HK-2 (cell line): ENCODE measurements around the gene BEST1.
"Not testable (repeated sequence)": the region's sequence is repeated elsewhere in the genome, so short reads cannot be mapped to it uniquely, and the experiment has no call there.

ENCODE experiments used
- DNase-seq: peaks from one replicate; pipeline ENCODE4 v3.0.0-alpha.2; 2018; ENCODE audit not compliant: unreplicated experiment

The BEST1 gene

GRCh38 chr11:61947486-61948210, 2.5 kb upstream of the BEST1 start:
- DNase-seq, result peak; percentile 66

DNA sequence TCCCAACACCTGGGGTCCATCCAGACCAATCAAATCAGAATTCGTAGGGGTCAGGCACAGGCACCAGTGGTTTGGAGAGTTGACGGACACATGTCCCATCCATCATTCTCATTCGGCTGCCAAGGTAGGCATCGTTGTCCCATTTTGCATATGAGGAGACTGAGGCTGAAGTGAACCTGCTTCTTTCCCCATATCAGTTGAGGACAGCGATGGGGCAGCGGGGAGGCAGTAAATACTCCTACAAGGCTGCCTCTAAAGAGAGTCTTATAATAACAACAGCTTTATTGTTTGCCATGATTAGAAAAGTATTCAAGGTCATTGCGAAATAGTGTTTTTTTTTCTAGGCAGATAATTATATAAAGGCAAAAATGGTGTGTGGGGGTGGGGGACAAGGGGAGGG, 1.6 kb upstream of the BEST1 start:
- DNase-seq, result no peak

GRCh38 chr11:61949169-61950034, 749 bp upstream of the BEST1 start:
- no peak for DNase-seq

DNA sequence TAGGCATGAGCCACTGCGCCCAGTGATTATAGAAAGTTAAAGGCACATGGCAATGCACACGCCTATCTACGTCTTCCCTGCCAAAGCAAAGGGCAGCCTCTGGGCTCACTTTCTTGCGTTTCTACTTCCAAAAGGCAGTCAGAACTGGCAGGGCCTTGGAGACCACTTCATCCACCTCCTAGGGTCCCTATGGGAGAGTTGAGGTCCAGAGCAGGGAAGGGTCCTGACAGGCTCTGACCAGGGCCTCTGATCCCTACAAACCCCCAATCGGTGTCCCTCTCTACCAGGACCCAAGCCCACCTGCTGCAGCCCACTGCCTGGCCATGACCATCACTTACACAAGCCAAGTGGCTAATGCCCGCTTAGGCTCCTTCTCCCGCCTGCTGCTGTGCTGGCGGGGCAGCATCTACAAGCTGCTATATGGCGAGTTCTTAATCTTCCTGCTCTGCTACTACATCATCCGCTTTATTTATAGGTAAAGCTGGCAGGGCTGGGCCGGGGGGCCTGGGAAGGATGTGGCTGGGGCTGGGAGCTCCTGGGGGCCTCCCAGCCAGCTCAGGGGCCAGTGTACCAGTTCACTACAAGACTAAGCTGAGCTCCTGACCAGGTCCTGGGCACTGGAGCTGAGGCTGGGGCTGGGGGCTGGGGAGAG, 1.5 kb downstream of the BEST1 start:
- DNase-seq, result no peak

DNA sequence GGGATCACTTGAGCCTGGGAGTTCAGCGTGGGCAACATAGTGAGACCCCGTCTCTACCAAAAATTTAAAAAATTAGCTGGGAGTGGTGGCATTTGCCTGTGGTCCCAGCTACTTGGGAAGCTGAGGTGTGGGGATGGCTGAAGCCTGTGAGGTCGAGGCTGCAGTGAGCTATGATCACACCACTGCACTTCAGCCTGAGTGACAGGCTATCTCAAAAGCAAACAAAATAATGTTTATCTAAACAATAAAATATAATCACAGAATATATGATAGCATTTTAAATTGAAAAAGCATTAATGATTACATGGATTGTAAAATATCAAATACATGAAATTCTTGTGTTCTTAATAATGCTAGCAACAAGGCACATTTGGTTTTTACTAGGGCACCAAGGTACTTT, 2.7 kb downstream of the BEST1 start:
- DNase-seq, result no peak

DNA sequence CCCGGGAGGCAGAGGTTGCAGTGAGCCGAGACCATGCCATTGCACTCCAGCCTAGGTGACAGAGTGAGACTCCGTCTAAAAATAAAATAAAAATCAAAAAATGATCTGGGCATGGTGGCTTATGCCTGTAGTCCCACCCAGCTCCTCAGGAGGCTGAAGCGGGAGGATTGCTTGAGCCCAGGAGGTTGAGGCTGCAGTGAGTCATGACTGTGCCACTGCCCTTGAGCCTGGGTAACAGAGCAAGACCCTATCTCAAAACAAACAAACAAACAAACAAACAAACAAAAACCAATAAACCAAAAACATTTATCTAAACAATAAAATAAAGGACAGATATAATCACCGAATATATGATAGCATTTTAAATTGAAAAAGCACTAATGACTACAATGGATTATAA, 3.5 kb downstream of the BEST1 start:
- DNase-seq, result not testable (repeated sequence)

DNA sequence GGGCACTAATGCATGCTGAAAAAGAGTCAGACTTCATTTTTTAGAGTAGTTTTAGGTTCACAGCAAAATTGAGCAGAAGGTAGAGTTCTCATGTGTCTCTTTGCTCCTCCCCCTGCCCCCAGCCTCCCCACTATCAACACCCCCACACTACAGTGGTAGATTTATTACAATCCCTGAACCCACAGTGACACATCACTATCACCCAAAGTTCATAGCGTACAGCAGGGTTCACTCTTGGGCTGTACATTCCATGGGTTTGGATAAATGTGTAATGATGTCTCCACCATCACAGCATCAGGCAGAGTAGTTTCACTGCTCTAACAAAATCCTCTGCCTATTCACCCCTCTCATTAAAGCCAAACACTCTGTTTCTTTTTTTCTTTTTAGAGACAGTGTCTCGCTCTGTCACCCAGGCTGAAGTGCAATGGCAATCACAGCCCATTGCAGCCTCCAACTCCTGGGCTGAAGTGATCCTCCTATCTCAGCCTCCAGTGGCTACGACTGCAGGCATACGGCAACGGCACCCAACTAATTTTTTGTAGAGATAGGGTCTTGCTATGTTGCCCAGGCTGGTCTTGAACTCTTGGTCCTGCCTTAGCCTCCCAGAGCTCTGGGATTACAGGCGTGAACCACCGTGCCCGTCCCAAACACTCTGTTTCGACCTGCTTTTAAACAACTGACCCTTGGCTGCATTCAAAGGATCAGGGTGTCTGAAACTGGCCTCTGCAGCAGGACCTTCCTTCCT, 4.1 kb downstream of the BEST1 start:
- DNase-seq, result no peak

- DNase-seq, result no peak
Observed at GRCh38 chr11:61954851-61955421, 4.8 kb downstream of the BEST1 start.

- DNase-seq, result no peak
Observed at GRCh38 chr11:61955422-61956135, 5.4 kb downstream of the BEST1 start.

DNA sequence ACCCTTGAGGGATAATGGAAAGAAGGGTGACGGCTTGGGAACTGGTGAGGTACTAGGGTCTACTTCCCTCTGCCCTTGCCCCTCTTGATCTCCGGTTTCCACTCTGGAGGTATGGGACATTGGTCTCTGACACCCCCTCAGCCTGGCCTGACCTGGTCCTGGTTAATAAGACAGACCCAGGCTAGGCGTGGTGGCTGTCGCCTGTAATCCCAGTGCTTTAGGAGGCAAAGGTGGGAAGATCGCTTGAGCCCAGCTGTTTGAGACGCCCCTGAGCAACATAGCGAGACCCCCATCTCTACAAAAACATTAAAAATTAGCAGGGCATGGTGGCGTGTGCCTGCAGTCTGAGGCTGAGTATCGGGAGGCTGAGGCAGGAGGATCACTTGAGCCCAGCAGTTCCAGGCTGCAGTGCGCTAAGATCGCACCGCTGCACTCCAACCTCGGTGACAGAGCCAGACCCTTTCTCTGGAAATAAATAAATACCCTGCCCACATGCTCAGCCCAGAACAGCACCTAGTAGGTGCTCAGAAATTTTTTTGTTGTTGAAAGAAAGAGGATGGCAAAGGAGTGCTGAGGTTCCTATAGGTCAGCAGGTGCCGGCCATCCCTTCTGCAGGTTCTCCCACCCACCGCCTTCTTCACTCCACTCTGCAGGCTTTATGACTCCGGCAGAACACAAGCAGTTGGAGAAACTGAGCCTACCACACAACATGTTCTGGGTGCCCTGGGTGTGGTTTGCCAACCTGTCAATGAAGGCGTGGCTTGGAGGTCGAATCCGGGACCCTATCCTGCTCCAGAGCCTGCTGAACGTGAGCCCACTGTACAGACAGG, 6.3 kb downstream of the BEST1 start:
- DNase-seq, result no peak

DNA sequence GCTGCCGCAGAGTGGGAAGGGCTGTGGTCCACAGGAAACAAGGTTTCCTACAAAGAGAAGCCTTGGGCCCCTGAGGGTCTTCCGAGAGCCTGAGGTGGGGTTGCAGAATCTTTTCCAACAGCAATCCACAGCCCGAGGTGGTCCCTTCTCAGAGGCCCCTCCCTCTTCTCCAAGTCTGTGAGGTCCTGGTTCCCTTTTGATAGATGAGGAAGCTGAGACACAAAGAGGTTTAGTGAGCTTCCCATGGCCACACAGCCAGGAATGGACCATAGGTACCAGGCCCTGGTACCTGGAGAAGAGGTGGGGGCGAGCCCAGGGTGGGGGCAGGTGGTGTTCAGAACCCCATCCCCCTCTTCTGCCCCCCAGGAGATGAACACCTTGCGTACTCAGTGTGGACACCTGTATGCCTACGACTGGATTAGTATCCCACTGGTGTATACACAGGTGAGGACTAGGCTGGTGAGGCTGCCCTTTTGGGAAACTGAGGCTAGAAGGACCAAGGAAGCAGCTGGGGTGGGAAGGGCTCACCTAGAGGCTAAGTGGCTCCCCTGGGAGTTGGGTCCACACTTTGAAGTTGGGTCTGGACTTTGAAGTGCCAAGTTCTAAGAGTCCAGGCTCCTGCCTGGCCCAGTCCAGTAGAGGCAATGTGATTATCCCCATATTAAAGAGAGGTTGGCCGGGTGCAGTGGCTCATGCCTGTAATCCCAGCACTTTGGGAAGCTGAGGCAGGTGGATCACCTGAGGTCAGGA, 7.0 kb downstream of the BEST1 start:
- no peak for DNase-seq

- DNase-seq, result no peak
Observed at GRCh38 chr11:61958590-61958989, 8.4 kb downstream of the BEST1 start.

DNA sequence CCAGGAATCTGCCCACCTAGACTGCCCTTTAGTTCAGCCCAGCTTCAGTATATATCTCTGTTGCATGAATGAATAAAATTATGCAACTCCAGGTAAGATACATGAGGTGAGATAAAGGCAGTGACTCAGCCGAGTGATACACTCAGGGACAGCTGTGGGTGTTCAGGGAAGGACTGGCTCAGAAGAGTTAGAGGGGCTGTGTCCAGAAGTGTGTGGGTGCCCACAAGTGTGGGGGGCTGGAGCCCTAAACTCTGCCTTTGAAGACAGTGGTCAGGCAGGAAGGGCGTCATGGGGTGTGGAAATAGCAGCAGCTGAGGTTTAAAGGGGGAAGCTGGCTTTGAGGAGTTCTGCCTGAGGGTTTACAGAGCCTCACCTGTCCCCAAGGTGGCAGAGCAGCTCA, 9.0 kb downstream of the BEST1 start:
- DNase-seq, result no peak

GRCh38 chr11:61959678-61960077, 9.5 kb downstream of the BEST1 start:
- no peak for DNase-seq

DNA sequence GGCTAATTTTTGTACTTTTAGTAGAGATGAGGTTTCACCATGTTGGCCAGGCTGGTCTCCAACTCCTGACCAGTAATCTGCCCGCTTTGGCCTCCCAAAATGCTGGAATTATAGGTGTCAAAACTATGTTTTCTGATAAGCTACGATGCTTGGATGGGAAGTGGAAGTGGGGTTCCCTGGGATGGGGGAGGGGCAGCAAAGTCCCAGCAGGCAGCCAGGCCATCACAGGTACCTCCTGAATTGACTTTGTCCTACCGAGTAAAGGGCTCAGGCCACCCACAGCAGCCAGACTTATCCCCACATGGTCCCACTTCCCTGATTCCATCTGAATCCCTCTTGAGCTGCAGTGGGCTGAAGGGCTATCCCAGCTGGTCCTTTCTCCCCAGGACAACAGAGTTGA, 10.4 kb downstream of the BEST1 start:
- no peak for DNase-seq

GRCh38 chr11:61961570-61962212, 11.5 kb downstream of the BEST1 start:
- DNase-seq, result peak; percentile 37

- no peak for DNase-seq
Observed at GRCh38 chr11:61962213-61963015, 12.3 kb downstream of the BEST1 start.

DNA sequence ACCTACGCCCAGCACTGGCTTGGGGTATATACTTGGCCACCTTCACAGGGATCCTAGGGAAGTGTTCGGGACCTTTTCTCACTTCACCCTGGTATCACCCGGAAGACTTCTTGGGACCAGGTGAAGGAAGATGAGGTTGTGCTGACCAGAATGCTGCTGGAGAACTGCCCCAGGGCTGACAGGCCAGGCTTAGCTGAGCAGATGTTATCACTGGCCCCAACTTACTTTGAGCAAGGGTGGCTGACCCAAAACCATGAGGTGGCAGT, 12.8 kb downstream of the BEST1 start:
- DNase-seq, result no peak
